Activated T-cell treated with anti-CD3 and anti-CD28 coated beads, Interleukin-2, amount 50 U/mL, for 4 hours (primary cell): ENCODE measurements around the gene CHDH. TPM values are rescaled to one million over a fixed set of nuclear protein-coding genes. Genes with fewer than 3 reads are reported as not detected.
A peak's percentile ranks its signal among the peaks of the same experiment; 100 is the strongest.

Experiments
- ATAC-seq, 2 donors: fragments of 200-7000 bp; cut with Tn5 transposase; one replicate each; pipeline ENCODE4 v1.10.0; 2021
- DNase-seq: peaks from one replicate; pipeline ENCODE4 v3.0.0-alpha.2; 2020
- H3K27me3 Mint-ChIP-seq: one replicate; pipeline ENCODE4 v1.8.0; 2021; ENCODE audit warnings: low read depth, mixed read lengths
- H3K36me3 Mint-ChIP-seq: one replicate; pipeline ENCODE4 v1.8.0; 2022; ENCODE audit warnings: mixed read lengths; ENCODE audit not compliant: insufficient read depth
- H3K4me1 Mint-ChIP-seq: one replicate; pipeline ENCODE4 v1.8.0; 2021; ENCODE audit warnings: low read depth, mixed read lengths
- H3K4me3 Mint-ChIP-seq: one replicate; pipeline ENCODE4 v1.8.0; 2021; ENCODE audit warnings: mild to moderate bottlenecking, moderate library complexity, mixed read lengths
- H3K9me3 Mint-ChIP-seq: one replicate; pipeline ENCODE4 v1.8.0; 2021; ENCODE audit warnings: mixed read lengths
- total RNA-seq, 3 donors: library from RNA; stranded (reverse); gene quantifications; one replicate each; pipeline ENCODE4 v1.2.1, GENCODE V29; 2021

Gene CHDH
- total RNA-seq, 3 donors from 2014 or later = 0.38 to 0.69 (median 0.46) TPM

- no peaks in the 10 kb centered on the region for H3K36me3 Mint-ChIP-seq
- no peaks in the 10 kb centered on the region for H3K9me3 Mint-ChIP-seq
- DNase-seq = no peak
- peaks cover 9% of the 10 kb centered on the region for H3K4me1 Mint-ChIP-seq
- peaks cover 43% of the 10 kb centered on the region for H3K27me3 Mint-ChIP-seq
- no peak for ATAC-seq
- H3K4me3 Mint-ChIP-seq = no peak overlapping the region
Measured at GRCh38 chr3:53842436-53843194, 3.6 kb downstream of the CHDH start.

GRCh38 chr3:53841296-53841695, 4.9 kb downstream of the CHDH start:
- Mint-ChIP-seq H3K9me3 (no peaks in the 10 kb centered on the region), H3K4me1 (peaks cover 5% of the 10 kb centered on the region), H3K36me3 (no peaks in the 10 kb centered on the region), H3K4me3 (no peak overlapping the region), H3K27me3 (peaks cover 31% of the 10 kb centered on the region)
- ATAC-seq = no peak
- DNase-seq = no peak

- Mint-ChIP-seq H3K27me3 (peaks cover 4% of the 10 kb centered on the region), H3K4me3 (no peak overlapping the region), H3K36me3 (no peaks in the 10 kb centered on the region), H3K4me1 (no peaks in the 10 kb centered on the region), H3K9me3 (no peaks in the 10 kb centered on the region)
- DNase-seq (no peak), ATAC-seq (peak in 1 of 2 donors; percentile 23)
Measured at GRCh38 chr3:53837331-53837730, 8.9 kb downstream of the CHDH start.

- no peaks in the 10 kb centered on the region for H3K36me3 Mint-ChIP-seq
- no peaks in the 10 kb centered on the region for H3K9me3 Mint-ChIP-seq
- H3K4me1 Mint-ChIP-seq = no peaks in the 10 kb centered on the region
- H3K4me3 Mint-ChIP-seq = no peak overlapping the region
- peaks cover 4% of the 10 kb centered on the region for H3K27me3 Mint-ChIP-seq
- DNase-seq = no peak
- no peak for ATAC-seq
Measured at GRCh38 chr3:53836084-53836872, 9.9 kb downstream of the CHDH start.

GRCh38 chr3:53835257-53835656, 11.0 kb downstream of the CHDH start:
- Mint-ChIP-seq H3K27me3 (peaks cover 4% of the 10 kb centered on the region), H3K4me3 (no peak overlapping the region), H3K9me3 (no peaks in the 10 kb centered on the region), H3K36me3 (no peaks in the 10 kb centered on the region), H3K4me1 (no peaks in the 10 kb centered on the region)
- ATAC-seq (no peak), DNase-seq (no peak)

- Mint-ChIP-seq H3K9me3 (no peaks in the 10 kb centered on the region), H3K36me3 (no peaks in the 10 kb centered on the region), H3K27me3 (peaks cover 4% of the 10 kb centered on the region), H3K4me3 (no peak overlapping the region), H3K4me1 (no peaks in the 10 kb centered on the region)
- DNase-seq (no peak), ATAC-seq (no peak)
Measured at GRCh38 chr3:53834429-53835095, 11.7 kb downstream of the CHDH start.

GRCh38 chr3:53833700-53834099, 12.5 kb downstream of the CHDH start:
- Mint-ChIP-seq H3K4me3 (no peak overlapping the region), H3K9me3 (no peaks in the 10 kb centered on the region), H3K27me3 (peaks cover 4% of the 10 kb centered on the region), H3K4me1 (no peaks in the 10 kb centered on the region), H3K36me3 (no peaks in the 10 kb centered on the region)
- ATAC-seq = no peak
- no peak for DNase-seq

- no peaks in the 10 kb centered on the region for H3K36me3 Mint-ChIP-seq
- DNase-seq (no peak), ATAC-seq (no peak)
- no peak overlapping the region for H3K4me3 Mint-ChIP-seq
- H3K4me1 Mint-ChIP-seq = no peaks in the 10 kb centered on the region
- peaks cover 2% of the 10 kb centered on the region for H3K27me3 Mint-ChIP-seq
- no peaks in the 10 kb centered on the region for H3K9me3 Mint-ChIP-seq
Measured at GRCh38 chr3:53833053-53833645, 13.1 kb downstream of the CHDH start.

- no peaks in the 10 kb centered on the region for H3K36me3 Mint-ChIP-seq
- H3K4me3 Mint-ChIP-seq = no peak overlapping the region
- H3K9me3 Mint-ChIP-seq = no peaks in the 10 kb centered on the region
- DNase-seq (no peak), ATAC-seq (no peak)
- no peaks in the 10 kb centered on the region for H3K27me3 Mint-ChIP-seq
- no peaks in the 10 kb centered on the region for H3K4me1 Mint-ChIP-seq
Measured at GRCh38 chr3:53830944-53831343, 15.3 kb downstream of the CHDH start.

GRCh38 chr3:53829605-53830004, 16.6 kb downstream of the CHDH start:
- Mint-ChIP-seq H3K27me3 (no peaks in the 10 kb centered on the region), H3K36me3 (no peaks in the 10 kb centered on the region), H3K4me1 (no peaks in the 10 kb centered on the region), H3K9me3 (no peaks in the 10 kb centered on the region), H3K4me3 (no peak overlapping the region)
- no peak for DNase-seq
- no peak for ATAC-seq

GRCh38 chr3:53828581-53828980, 17.6 kb downstream of the CHDH start:
- Mint-ChIP-seq H3K4me1 (no peaks in the 10 kb centered on the region), H3K27me3 (no peaks in the 10 kb centered on the region), H3K4me3 (no peak overlapping the region), H3K9me3 (no peaks in the 10 kb centered on the region), H3K36me3 (no peaks in the 10 kb centered on the region)
- no peak for DNase-seq
- no peak for ATAC-seq

- Mint-ChIP-seq H3K27me3 (no peaks in the 10 kb centered on the region), H3K36me3 (no peaks in the 10 kb centered on the region), H3K4me3 (no peak overlapping the region), H3K4me1 (no peaks in the 10 kb centered on the region), H3K9me3 (no peaks in the 10 kb centered on the region)
- ATAC-seq (no peak), DNase-seq (no peak)
Measured at GRCh38 chr3:53826048-53826447, 20.2 kb downstream of the CHDH start.

- no peak for DNase-seq
- no peak for ATAC-seq
- no peaks in the 10 kb centered on the region for H3K36me3 Mint-ChIP-seq
- H3K4me3 Mint-ChIP-seq = no peak overlapping the region
- H3K9me3 Mint-ChIP-seq = no peaks in the 10 kb centered on the region
- no peaks in the 10 kb centered on the region for H3K27me3 Mint-ChIP-seq
- no peaks in the 10 kb centered on the region for H3K4me1 Mint-ChIP-seq
Measured at GRCh38 chr3:53824795-53825194, 21.4 kb downstream of the CHDH start.

- Mint-ChIP-seq H3K27me3 (no peaks in the 10 kb centered on the region), H3K36me3 (no peaks in the 10 kb centered on the region), H3K4me1 (no peaks in the 10 kb centered on the region), H3K4me3 (no peak overlapping the region), H3K9me3 (no peaks in the 10 kb centered on the region)
- ATAC-seq = no peak
- DNase-seq = no peak
Measured at GRCh38 chr3:53823956-53824657, 22.1 kb downstream of the CHDH start.
